Fibroblast of lung (primary cell): ENCODE measurements around the gene NRBP1. TPM values are rescaled to one million over a fixed set of nuclear protein-coding genes. Genes with fewer than 3 reads are reported as not detected.
A peak's percentile ranks its signal among the peaks of the same experiment; 100 is the strongest.

Experiments used
- DNase-seq, 2 donors: peaks; one replicate each; pipeline versions ENCODE4 v3.0.0 to v3.0.0-alpha.2; 2010; ENCODE audit warnings: low read depth in 2 of 2
- H2AFZ ChIP-seq: 2 replicates; pipeline ENCODE4 v1.5.1; 2012; ENCODE audit warnings: low read length, control low read depth, inconsistent platforms
- H3K27ac ChIP-seq: 2 replicates; pipeline ENCODE4 v1.5.1; 2011; ENCODE audit warnings: low read length, control low read depth; ENCODE audit not compliant: insufficient read depth
- H3K27me3 ChIP-seq: 2 replicates; pipeline ENCODE4 v1.5.1; 2011; ENCODE audit warnings: mild to moderate bottlenecking, low read length; ENCODE audit not compliant: control insufficient read depth, insufficient read depth
- H3K36me3 ChIP-seq: 2 replicates; pipeline ENCODE4 v1.5.1; 2011; ENCODE audit warnings: low read length; ENCODE audit not compliant: control insufficient read depth, insufficient read depth
- H3K4me1 ChIP-seq: 2 replicates; pipeline ENCODE4 v1.5.1; 2011; ENCODE audit warnings: low read length; ENCODE audit not compliant: control insufficient read depth, insufficient read depth; ENCODE audit errors: extremely low read depth
- H3K4me2 ChIP-seq: 2 replicates; pipeline ENCODE4 v1.5.1; 2011; ENCODE audit warnings: low read length, control low read depth; ENCODE audit not compliant: insufficient read depth; ENCODE audit errors: extremely low read depth
- H3K4me3 ChIP-seq, 4 experiments: fragments of 200-600 bp in 1 of 4; sonication (generic) in 1 of 4; replicated peaks in 1 of 4; 2 replicates each; pipeline ENCODE4 v1.5.1; 2011 to 2016; ENCODE audit warnings: low read length in 4 of 4, low read depth in 3 of 4, mild to moderate bottlenecking in 3 of 4, control low read depth in 2 of 4, inconsistent platforms in 1 of 4, mixed read lengths in 1 of 4; ENCODE audit not compliant: insufficient read depth in 1 of 4; ENCODE audit errors: control extremely low read depth in 1 of 4
- H3K79me2 ChIP-seq: 2 replicates; pipeline ENCODE4 v1.5.1; 2012; ENCODE audit warnings: mild to moderate bottlenecking, low read length, inconsistent platforms; ENCODE audit not compliant: control insufficient read depth, insufficient read depth
- H3K9ac ChIP-seq: 2 replicates; pipeline ENCODE4 v1.5.1; 2011; ENCODE audit warnings: mild to moderate bottlenecking, low read length, control low read depth; ENCODE audit not compliant: insufficient read depth
- H3K9me3 ChIP-seq: 2 replicates; pipeline ENCODE4 v1.5.1; 2012; ENCODE audit warnings: low read depth, low read length; ENCODE audit not compliant: control insufficient read depth, insufficient read depth
- H4K20me1 ChIP-seq: 2 replicates; pipeline ENCODE4 v1.5.1; 2011; ENCODE audit warnings: low read length; ENCODE audit not compliant: control insufficient read depth, insufficient read depth; ENCODE audit errors: extremely low read depth
- CTCF ChIP-seq, 2 donors: IDR thresholded peaks in 1 of 2; conservative IDR thresholded peaks in 1 of 2; 1 replicate in 1 of 2; 2 replicates in 1 of 2; pipeline ENCODE4 v1.5.1; 2011 to 2012; ENCODE audit warnings: low read length in 2 of 2, control low read depth in 1 of 2, inconsistent platforms in 1 of 2, low read depth in 1 of 2, mild to moderate bottlenecking in 1 of 2
- EZH2 ChIP-seq: IDR thresholded peaks from 2 replicates; pipeline ENCODE4 v1.5.1; 2012; ENCODE audit warnings: low read length, control low read depth, mild to moderate bottlenecking; ENCODE audit errors: missing control alignments
- polyA plus RNA-seq, 2 donors: library from polyadenylated mRNA; depleted of rRNA in 1 of 2; stranded (reverse) in 1 of 2; unstranded in 1 of 2; fragments of >200 nt; gene quantifications; 2 replicates each; pipeline ENCODE4 v1.2.1, GENCODE V29; 2011 to 2012; ENCODE audit warnings: missing spikeins in 1 of 2
- total RNA-seq: library from RNA; depleted of rRNA; stranded (reverse); fragments of >200 nt; gene quantifications from 2 replicates; pipeline ENCODE4 v1.2.1, GENCODE V29; 2014

Gene NRBP1
- total and polyA plus RNA-seq, 2 donors (not counting 1 experiment from before 2014, with no cell fraction given): 77.5 to 192 TPM

GRCh38 chr2:27381577-27382181 lies 46.8 kb upstream of the NRBP1 start:
- Histone ChIP-seq H3K36me3 (peaks cover 32% of the 10 kb centered on the region), H4K20me1 (no peaks in the 10 kb centered on the region), H3K4me1 (peaks cover 3% of the 10 kb centered on the region), H3K4me3 (no peak overlapping the region), H3K27ac (peak overlapping the region; percentile 99), H3K79me2 (peaks cover 17% of the 10 kb centered on the region), H3K4me2 (peak overlapping the region; percentile 74), H3K27me3 (no peaks in the 10 kb centered on the region), H3K9me3 (no peaks in the 10 kb centered on the region), H3K9ac (peak overlapping the region; percentile 90), H2AFZ (no peak overlapping the region)
- TF ChIP-seq CTCF (conservative IDR thresholded peaks at IDR 0.05 in 1 of 2, IDR thresholded peaks at IDR 0.05 in 1 of 2; ENCODE audit: low read depth in 1 of 2, low read length in 2 of 2): no peak
- no peak for TF ChIP-seq EZH2
- no peak for DNase-seq

- TF ChIP-seq EZH2 (no peak), CTCF (conservative IDR thresholded peaks at IDR 0.05 in 1 of 2, IDR thresholded peaks at IDR 0.05 in 1 of 2; ENCODE audit: low read depth in 1 of 2, low read length in 2 of 2) (no peak)
- no peak for DNase-seq
- H3K4me3 ChIP-seq: no peak overlapping the region
- no peak overlapping the region for H3K9ac ChIP-seq
- H3K4me2 ChIP-seq: no peak overlapping the region
- no peak overlapping the region for H3K27ac ChIP-seq
- no peak overlapping the region for H2AFZ ChIP-seq
- H3K4me1 ChIP-seq: no peaks in the 10 kb centered on the region
- no peaks in the 10 kb centered on the region for H4K20me1 ChIP-seq
- H3K79me2 ChIP-seq: peaks cover 54% of the 10 kb centered on the region
- H3K27me3 ChIP-seq: no peaks in the 10 kb centered on the region
- no peaks in the 10 kb centered on the region for H3K9me3 ChIP-seq
- no peaks in the 10 kb centered on the region for H3K36me3 ChIP-seq
Measured at GRCh38 chr2:27390822-27391679, 37.4 kb upstream of the NRBP1 start.

GRCh38 chr2:27393225-27393624 lies 35.2 kb upstream of the NRBP1 start:
- H4K20me1 ChIP-seq: no peaks in the 10 kb centered on the region
- no peaks in the 10 kb centered on the region for H3K9me3 ChIP-seq
- DNase-seq: no peak
- TF ChIP-seq EZH2 (no peak), CTCF (conservative IDR thresholded peaks at IDR 0.05 in 1 of 2, IDR thresholded peaks at IDR 0.05 in 1 of 2; ENCODE audit: low read depth in 1 of 2, low read length in 2 of 2) (no peak)
- no peak overlapping the region for H3K27ac ChIP-seq
- H2AFZ ChIP-seq: no peak overlapping the region
- H3K4me1 ChIP-seq: no peaks in the 10 kb centered on the region
- no peak overlapping the region for H3K9ac ChIP-seq
- peaks cover 75% of the 10 kb centered on the region for H3K79me2 ChIP-seq
- H3K4me2 ChIP-seq: no peak overlapping the region
- H3K36me3 ChIP-seq: no peaks in the 10 kb centered on the region
- H3K4me3 ChIP-seq: no peak overlapping the region
- no peaks in the 10 kb centered on the region for H3K27me3 ChIP-seq
